Measurements from ENCODE around the gene KCNIP3. TPM values are rescaled to one million over a fixed set of nuclear protein-coding genes. Genes with fewer than 3 reads are reported as not detected.

KCNIP3 gene
- total RNA-seq, 1 experiment from 2014 or later = not detected

DNA sequence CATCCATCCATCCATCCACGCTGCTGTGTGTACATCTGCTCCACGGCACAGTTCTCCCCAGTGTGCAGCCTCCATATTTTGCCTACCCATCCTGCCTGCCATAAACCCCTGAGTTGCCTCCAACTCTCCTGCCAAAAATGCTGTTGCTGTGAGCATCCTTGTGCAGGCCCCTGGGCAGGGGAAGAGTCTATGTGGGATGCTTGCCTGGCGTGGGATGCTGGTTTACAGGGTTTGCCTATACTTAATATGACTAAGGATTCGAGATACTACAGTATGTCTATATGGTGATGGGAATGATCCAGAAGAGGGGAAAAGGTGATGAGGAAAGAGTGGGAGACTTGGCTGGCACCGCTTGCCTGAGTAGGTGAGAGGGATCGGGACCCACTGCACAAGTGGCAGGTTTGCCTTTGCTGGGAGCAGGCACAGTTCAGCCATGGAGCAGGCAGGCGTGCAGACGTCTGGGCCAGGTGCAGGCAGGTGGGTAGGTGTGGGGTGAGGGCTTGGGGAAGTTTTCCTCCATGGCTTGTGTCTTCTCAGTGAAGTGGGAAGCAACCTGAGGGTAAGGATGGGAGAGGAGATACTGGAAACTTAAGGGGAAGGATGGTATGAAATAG lies 75.2 kb downstream of the KCNIP3 start:
- H3K36me3 Mint-ChIP-seq (ENCODE audit: insufficient read depth, unreplicated experiment) = no peaks in the 10 kb centered on the region
- H3K4me1 ChIP-seq = no peaks in the 10 kb centered on the region
- no peaks in the 10 kb centered on the region for H3K9me3 Mint-ChIP-seq (ENCODE audit: unreplicated experiment)
- H3K27ac Mint-ChIP-seq (ENCODE audit: unreplicated experiment) = no peak overlapping the region
- peaks cover 17% of the 10 kb centered on the region for H3K27me3 Mint-ChIP-seq (ENCODE audit: insufficient read depth, unreplicated experiment)
- intact Hi-C loops (cut with micrococcal nuclease; ENCODE audit: unreplicated experiment) = no loop called here
- H3K4me3 Mint-ChIP-seq (ENCODE audit: unreplicated experiment) = no peak overlapping the region
- no TSS peak for BruUV-seq (replicated peaks)
- no peaks in the 10 kb centered on the region for H3K9me3 ChIP-seq
- no peaks in the 10 kb centered on the region for H3K4me1 Mint-ChIP-seq (ENCODE audit: low read depth, unreplicated experiment)
- no peaks in the 10 kb centered on the region; the same call in none of the 2 replicates for H3K27me3 ChIP-seq (replicated peaks; ENCODE audit: control insufficient read depth, insufficient read depth, low read length)
- ChIA-PET CTCF (no interaction called here), POLR2A (no interaction called here)
- DNase-seq = no peak
- TF ChIP-seq, protein P1, sequence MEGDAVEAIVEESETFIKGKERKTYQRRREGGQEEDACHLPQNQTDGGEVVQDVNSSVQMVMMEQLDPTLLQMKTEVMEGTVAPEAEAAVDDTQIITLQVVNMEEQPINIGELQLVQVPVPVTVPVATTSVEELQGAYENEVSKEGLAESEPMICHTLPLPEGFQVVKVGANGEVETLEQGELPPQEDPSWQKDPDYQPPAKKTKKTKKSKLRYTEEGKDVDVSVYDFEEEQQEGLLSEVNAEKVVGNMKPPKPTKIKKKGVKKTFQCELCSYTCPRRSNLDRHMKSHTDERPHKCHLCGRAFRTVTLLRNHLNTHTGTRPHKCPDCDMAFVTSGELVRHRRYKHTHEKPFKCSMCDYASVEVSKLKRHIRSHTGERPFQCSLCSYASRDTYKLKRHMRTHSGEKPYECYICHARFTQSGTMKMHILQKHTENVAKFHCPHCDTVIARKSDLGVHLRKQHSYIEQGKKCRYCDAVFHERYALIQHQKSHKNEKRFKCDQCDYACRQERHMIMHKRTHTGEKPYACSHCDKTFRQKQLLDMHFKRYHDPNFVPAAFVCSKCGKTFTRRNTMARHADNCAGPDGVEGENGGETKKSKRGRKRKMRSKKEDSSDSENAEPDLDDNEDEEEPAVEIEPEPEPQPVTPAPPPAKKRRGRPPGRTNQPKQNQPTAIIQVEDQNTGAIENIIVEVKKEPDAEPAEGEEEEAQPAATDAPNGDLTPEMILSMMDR (IDR thresholded peaks at IDR 0.05; ENCODE audit: insufficient read depth in 1 of 2, low read depth in 1 of 2, low read length in 1 of 2, severe bottlenecking in 1 of 2, unreplicated experiment in 1 of 2) = no peak
- H3K4me3 ChIP-seq (ENCODE audit: low read depth, low read length) = no peak overlapping the region
- no peaks in the 10 kb centered on the region for H3K36me3 ChIP-seq (ENCODE audit: control insufficient read depth, insufficient read depth, low read length)

DNA sequence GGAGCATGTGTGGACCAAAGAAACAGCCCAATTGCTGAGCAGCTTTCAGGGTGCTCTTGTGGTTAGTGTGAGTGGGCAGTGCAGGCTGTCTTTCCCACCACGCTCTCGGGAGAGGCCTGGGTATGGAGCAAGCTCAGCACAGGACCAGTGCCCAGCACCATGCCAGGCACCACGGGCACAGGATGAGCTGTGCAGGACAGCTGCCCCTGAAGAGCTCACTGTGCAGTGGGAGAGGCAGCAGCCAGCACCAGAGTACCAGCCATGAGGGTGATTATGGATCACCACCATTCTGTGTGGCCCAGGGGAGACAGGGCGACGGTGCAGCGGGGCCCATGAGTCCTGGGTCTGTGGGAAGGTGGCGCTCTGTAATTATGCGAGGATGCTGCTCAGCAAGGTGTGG lies 75.7 kb downstream of the KCNIP3 start:
- no peaks in the 10 kb centered on the region for H3K4me1 ChIP-seq
- no peak overlapping the region for H3K4me3 ChIP-seq (ENCODE audit: low read depth, low read length)
- peaks cover 17% of the 10 kb centered on the region for H3K27me3 Mint-ChIP-seq (ENCODE audit: insufficient read depth, unreplicated experiment)
- no peaks in the 10 kb centered on the region for H3K4me1 Mint-ChIP-seq (ENCODE audit: low read depth, unreplicated experiment)
- H3K9me3 Mint-ChIP-seq (ENCODE audit: unreplicated experiment) = no peaks in the 10 kb centered on the region
- no peak overlapping the region for H3K27ac Mint-ChIP-seq (ENCODE audit: unreplicated experiment)
- BruUV-seq (replicated peaks) = no TSS peak
- H3K36me3 ChIP-seq (ENCODE audit: control insufficient read depth, insufficient read depth, low read length) = no peaks in the 10 kb centered on the region
- no peaks in the 10 kb centered on the region; the same call in none of the 2 replicates for H3K27me3 ChIP-seq (replicated peaks; ENCODE audit: control insufficient read depth, insufficient read depth, low read length)
- H3K36me3 Mint-ChIP-seq (ENCODE audit: insufficient read depth, unreplicated experiment) = no peaks in the 10 kb centered on the region
- intact Hi-C loops (cut with micrococcal nuclease; ENCODE audit: unreplicated experiment) = no loop called here
- ChIA-PET CTCF (no interaction called here), POLR2A (no interaction called here)
- H3K9me3 ChIP-seq = no peaks in the 10 kb centered on the region
- no peak overlapping the region for H3K4me3 Mint-ChIP-seq (ENCODE audit: unreplicated experiment)
- no peak for DNase-seq
- TF ChIP-seq, protein P1 (IDR thresholded peaks at IDR 0.05; ENCODE audit: insufficient read depth in 1 of 2, low read depth in 1 of 2, low read length in 1 of 2, severe bottlenecking in 1 of 2, unreplicated experiment in 1 of 2) = no peak

DNA sequence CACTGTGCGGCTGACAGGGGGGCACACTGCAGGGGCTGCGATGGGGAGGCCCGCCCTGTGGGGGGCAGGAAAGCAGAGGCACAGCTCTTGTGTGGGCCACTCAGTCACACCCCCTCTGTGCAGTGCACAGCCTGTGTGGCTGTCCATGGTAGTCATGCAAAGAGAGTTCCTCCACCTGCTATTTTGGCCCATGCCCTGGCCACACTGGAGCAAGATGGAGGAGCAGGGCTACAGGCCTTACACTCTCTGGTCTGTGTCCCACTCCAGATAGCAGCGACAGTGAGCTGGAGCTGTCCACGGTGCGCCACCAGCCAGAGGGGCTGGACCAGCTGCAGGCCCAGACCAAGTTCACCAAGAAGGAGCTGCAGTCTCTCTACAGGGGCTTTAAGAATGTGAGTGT lies 76.9 kb downstream of the KCNIP3 start:
- Mint-ChIP-seq H3K27me3 (ENCODE audit: insufficient read depth, unreplicated experiment) (peaks cover 12% of the 10 kb centered on the region), H3K4me3 (ENCODE audit: unreplicated experiment) (no peak overlapping the region), H3K9me3 (ENCODE audit: unreplicated experiment) (no peaks in the 10 kb centered on the region), H3K4me1 (ENCODE audit: low read depth, unreplicated experiment) (no peaks in the 10 kb centered on the region), H3K27ac (ENCODE audit: unreplicated experiment) (no peak overlapping the region), H3K36me3 (ENCODE audit: insufficient read depth, unreplicated experiment) (no peaks in the 10 kb centered on the region)
- ChIA-PET CTCF (no interaction called here), POLR2A (no interaction called here)
- Histone ChIP-seq H3K4me3 (ENCODE audit: low read depth, low read length) (no peak overlapping the region), H3K27me3 (replicated peaks; ENCODE audit: control insufficient read depth, insufficient read depth, low read length) (no peaks in the 10 kb centered on the region; the same call in none of the 2 replicates), H3K4me1 (no peaks in the 10 kb centered on the region), H3K36me3 (ENCODE audit: control insufficient read depth, insufficient read depth, low read length) (no peaks in the 10 kb centered on the region), H3K9me3 (no peaks in the 10 kb centered on the region)
- DNase-seq = no peak
- BruUV-seq (replicated peaks) = no TSS peak
- intact Hi-C loops (cut with micrococcal nuclease; ENCODE audit: unreplicated experiment) = no loop called here
- TF ChIP-seq, protein P1 (IDR thresholded peaks at IDR 0.05; ENCODE audit: insufficient read depth in 1 of 2, low read depth in 1 of 2, low read length in 1 of 2, severe bottlenecking in 1 of 2, unreplicated experiment in 1 of 2) = no peak

Data from Caco-2 (cell line).